SHP77 (cell line): ENCODE results near the gene DIAPH3.

Source experiments
- DNase-seq, 2 experiments: peaks; one replicate each; lab custom pipeline; 2025; lab: John Stamatoyannopoulos, UW

The DIAPH3 gene

GRCh38 chr13:60152114-60152513, 11.6 kb downstream of the DIAPH3 start:
- no peak for DNase-seq

- DNase-seq: no peak
Measured at GRCh38 chr13:60150538-60150937, 13.2 kb downstream of the DIAPH3 start.

DNA sequence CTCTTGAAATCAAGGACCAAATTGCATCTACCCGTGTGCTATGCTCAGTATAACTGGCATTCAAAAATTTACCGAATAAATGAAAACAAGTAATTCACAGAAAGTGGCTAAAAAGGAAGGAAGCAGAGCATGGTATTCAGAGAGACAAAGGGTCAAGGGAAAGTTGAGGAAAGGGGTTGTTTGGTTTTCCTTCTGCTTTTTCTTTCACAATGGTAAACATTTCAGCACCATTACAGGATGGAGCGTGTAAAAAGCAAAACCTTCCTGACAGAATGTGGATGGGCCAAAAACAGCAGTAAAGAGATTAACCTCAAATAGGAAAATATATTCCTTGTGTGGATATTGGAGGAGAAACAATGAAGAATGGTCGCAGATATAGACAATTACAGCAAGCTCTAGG, 14.8 kb downstream of the DIAPH3 start:
- no peak for DNase-seq

DNA sequence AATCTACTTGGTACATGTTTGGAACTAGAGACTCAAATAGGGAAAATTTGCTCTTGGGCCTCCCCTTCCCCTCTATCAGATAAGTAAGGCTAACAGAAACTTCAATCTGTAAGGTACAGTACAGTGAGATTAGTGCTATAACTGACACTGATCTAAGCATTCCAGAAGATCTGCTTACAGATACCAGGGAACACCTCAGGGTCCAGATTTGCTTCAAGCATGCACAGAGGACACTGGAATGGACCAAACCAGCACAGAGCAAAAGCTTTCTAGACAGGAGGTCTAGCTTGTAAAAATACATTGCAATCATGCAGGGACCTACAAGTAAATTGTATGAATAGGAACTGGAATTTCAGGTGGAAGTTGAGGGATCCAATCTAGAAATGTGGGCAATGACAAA, 16.4 kb downstream of the DIAPH3 start:
- no peak for DNase-seq

- no peak for DNase-seq
Measured at GRCh38 chr13:60146471-60146870, 17.3 kb downstream of the DIAPH3 start.

DNA sequence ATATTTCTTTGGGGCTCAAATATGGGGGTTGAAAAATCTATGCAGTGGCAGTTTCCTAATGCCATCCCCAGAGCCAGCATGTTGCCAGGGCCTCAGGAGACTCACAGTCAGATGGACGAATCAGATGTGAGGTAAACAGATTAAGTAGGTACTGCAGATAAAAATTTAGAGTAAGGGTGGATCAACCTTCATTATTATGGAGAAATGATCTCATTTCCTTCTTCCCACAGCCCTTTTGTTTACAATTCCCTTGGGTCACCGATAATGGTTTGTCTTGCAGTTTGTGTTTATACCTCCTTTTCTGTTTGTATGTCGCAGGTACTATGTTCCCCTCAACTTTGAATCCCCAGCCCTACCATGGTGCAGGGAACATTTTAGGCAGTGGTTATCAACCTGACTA, 20.0 kb downstream of the DIAPH3 start:
- no peak for DNase-seq

- DNase-seq: no peak
Measured at GRCh38 chr13:60139272-60139671, 24.5 kb downstream of the DIAPH3 start.

GRCh38 chr13:60138674-60139073, 25.1 kb downstream of the DIAPH3 start:
- DNase-seq: no peak

GRCh38 chr13:60137911-60138560, 25.7 kb downstream of the DIAPH3 start:
- DNase-seq: no peak

DNA sequence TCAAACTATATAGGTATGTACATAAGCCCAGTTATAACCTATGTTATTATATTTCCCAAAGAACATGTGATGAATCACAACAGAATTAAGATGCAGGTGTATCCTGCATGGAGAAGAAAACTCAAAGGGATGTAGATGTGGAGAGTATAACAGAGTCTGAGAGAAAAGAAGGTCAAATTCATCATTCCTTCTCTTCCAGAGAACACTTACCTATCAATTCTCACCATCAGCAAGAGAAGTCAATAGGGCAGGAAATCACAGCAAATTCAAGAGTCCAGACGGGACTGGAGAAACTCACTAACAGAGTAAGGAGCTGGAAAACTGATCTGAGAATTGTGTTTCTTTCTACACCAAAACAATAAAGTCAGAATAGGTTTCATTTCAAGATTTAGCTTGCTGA, 28.4 kb downstream of the DIAPH3 start:
- DNase-seq: no peak

GRCh38 chr13:60134376-60134775, 29.4 kb downstream of the DIAPH3 start:
- no peak for DNase-seq

- DNase-seq: no peak
Measured at GRCh38 chr13:60121337-60121687, 42.4 kb downstream of the DIAPH3 start.

DNA sequence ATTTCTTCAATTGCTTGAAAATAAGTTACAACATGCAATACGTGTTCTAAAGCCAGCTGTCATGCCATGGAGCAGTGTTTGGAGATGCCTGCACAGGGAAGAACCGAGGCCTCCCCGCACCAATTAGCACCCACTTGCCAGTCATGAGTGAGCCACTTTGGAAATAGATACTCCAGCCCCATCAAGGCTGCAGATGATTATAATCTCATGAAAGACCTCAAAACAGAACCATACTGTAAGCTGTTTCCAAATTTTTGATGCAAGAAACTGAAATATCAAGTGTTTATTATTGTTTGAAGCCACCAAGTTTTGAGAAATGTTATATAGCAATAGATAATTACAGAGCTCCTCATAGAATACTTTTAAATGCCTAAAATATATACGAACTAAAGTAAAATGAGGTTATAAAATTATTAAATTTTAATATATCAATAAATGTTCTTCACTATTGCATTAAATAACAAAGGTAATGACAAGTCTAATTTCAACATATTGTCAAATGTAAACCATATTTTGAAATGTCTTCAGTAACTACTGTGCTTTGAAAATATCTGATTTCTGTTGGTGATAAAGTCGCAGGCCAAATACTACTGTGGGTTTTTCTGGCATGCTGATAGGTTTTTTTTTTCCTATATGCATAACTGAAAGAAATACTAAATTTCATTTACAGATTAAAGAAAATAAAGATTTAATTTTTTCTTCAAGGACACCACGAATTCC, 43.0 kb downstream of the DIAPH3 start:
- no peak for DNase-seq

DNA sequence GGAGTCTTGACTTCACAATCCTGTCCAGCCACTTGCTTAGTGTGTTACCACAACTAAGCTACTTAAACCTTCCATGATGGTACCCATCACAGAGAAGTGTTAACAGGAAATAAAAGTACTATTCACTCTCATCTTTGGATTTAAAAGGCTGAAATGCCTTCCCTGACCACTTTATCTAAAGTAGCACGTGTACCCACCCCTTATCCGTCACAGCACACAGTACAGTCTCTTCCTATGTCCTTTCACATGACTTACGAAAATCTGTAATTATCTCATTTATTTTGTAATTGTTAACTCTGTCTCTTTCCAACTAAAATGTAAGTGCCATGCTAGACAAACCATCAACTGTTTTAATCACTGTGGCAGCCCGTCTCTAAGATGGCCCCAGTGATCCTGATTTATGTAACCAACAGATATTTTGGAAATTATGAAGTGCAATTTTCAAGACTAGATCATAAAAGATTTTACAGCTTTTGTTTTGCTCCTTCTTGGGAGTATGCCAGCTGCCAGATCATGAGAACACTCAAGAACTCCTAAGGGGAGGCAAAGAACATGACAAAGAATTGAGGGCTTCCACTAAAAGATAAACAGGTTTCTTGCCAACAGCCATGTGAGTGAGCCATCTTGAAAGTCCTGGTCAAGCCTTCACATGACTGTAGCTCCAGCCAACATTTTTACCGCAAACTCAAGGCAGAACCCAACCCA, 44.9 kb downstream of the DIAPH3 start:
- no peak for DNase-seq

- no peak for DNase-seq
Measured at GRCh38 chr13:60114499-60115028, 49.2 kb downstream of the DIAPH3 start.

GRCh38 chr13:60112771-60113170, 51.0 kb downstream of the DIAPH3 start:
- no peak for DNase-seq

DNA sequence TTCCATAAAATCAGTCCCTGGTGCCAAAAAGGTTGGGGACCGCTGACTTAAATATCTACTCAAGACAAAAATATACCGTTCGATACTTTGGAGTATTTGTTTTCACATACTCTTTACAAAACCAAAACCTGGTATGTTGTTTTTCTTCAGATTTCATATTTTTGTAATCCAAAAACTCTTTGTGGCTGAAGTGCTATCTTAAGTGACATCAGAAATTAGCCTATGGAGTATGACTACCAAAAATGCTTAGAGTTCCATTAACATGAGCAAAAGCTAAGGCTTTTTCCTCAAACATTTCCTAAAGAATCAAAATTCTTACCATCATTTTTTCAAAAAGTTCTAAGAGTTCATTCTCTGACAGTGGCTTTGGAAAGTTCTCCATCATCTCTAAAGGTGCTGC, 52.0 kb downstream of the DIAPH3 start:
- no peak for DNase-seq

DNA sequence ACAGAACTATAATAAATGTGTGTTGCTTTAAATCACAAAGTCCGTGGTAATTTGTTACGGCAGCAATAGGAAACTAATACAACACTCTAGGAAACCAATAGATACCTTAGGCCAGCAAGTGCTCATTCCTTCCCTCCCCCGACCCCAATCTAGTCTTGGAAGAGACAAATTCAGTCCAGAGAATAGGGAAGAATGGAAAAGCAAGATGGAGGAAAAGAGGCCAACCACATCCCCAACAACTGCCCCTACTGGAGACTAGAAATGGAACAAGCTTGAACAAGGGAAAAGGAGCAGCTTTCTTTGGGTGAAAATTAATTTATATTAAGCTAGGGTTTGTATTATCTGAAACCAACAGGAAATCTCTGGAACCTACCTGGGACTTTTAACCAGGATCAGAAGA, 54.4 kb downstream of the DIAPH3 start:
- no peak for DNase-seq

DNA sequence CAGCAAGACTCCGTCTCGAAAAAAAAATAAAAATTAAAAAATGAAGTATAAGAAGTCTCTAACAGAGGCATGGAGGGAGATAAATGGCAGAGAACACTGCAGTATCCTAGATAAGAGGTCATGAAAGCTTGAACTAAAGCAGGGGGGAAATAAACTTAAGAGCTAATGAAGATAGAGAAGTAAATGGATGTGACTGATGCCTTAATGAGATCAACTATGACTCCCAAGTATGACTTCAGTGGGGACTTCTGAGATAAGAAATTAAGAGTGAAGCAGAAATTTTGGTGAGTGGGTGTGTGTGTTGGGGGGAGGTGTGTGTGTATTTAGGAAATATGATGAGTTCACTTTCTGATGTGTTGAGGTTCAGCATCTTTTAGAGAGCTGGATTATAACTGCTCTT, 55.1 kb downstream of the DIAPH3 start:
- DNase-seq: no peak

- no peak for DNase-seq
Measured at GRCh38 chr13:60099631-60100420, 63.9 kb downstream of the DIAPH3 start.

DNA sequence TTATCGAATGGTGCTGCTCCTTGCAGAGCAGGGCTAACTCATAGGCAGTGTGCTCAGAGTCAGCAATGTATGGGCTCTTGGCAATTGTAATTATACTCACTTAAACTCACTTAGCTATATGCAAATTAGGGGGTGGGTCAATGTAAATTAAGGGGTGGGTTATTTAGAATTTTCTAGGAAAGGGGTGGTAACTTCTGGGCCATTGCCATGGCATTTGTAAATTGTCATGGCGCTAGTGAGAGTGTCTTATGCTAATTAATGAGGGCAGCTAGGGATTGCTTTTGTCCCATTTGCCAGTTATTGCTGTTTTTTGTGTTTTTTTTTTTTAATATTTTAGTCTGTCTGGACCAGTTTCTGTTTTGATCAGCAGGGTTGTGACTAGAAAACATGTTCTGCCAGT, 68.4 kb downstream of the DIAPH3 start:
- no peak for DNase-seq

DNA sequence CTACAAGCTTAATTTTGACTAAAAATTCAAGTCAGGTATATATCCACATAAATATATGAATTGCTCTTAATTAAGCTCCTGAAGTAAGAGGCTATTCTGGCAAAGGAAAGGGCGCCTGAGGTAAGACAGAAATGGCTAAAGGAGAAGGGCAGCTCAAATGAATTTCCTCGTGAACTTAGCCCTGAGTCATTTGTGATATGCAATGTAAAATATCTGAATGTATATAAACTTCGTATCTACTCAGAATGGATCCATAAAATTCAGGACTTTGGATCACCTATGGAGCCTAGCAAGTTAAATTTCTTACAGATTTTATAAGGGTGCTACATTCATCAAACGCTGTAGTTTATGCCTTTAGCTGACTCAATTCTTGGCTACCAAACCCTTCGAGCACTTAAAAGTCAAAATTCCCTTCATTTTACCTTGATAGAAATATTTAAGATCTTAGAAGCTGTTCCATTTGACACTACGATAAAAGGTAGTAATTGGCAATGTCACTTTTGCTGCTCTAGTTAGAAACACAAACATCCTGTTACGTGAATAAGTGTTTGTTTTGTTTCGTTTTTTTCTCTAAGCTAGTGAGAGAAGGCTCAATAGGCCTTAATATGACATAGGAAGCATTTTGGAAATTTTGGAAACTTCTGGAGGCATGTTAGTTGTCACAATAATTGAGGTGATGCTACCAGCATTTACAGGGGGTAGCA, 69.2 kb downstream of the DIAPH3 start:
- no peak for DNase-seq
